ENCODE data around the gene PCSK2. TPM values are rescaled to one million over a fixed set of nuclear protein-coding genes. Genes with fewer than 3 reads are reported as not detected.

PCSK2 gene
- total and polyA plus RNA-seq, 4 donors: 0.08 to 0.14 (median 0.09) TPM; not detected in 1

DNA sequence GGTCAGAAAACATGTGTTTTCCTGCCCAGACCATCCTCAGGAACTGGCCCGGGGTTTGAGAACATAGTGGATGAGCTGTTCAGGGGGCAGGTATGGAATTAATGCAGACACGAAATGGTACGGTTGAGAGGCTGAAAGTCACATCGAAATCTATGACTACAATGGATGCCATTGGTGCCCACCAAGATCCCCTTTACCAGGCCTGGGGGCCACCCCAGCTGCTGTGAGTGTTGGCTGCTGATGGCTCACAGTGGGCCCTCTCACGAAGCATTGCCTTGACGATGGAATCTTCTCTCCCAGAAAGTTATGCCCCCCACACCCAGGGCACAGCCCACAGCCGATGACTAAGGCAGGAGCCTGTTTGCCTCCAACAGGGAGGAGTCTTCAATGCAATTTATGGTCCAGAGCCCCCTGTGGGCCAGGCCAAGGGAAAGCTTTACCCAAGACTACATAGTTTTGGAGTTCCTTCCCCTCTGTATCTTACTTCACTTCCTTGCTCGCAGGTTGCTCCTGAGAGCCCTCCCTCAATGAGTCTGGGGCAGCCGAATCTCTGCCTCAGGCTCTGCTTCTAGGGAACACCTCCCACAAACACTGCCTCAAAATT, 211.7 kb downstream of the PCSK2 start:
- no peak for DNase-seq (ENCODE audit: low spot score)
- Histone ChIP-seq H3K27ac (ENCODE audit: low read depth in 1 of 2, low read length in 2 of 2) (no peak overlapping the region), H3K4me1 (ENCODE audit: control insufficient read depth in 4 of 4, insufficient read depth in 4 of 4, low read length in 3 of 4) (no peaks in the 10 kb centered on the region), H3K36me3 (ENCODE audit: control insufficient read depth in 4 of 4, insufficient read depth in 3 of 4, low read depth in 1 of 4, low read length in 3 of 4) (no peaks in the 10 kb centered on the region), H3K27me3 (ENCODE audit: control insufficient read depth in 4 of 4, insufficient read depth in 4 of 4, low read length in 3 of 4) (peaks cover 0 to 11% (median 4%) of the 10 kb centered on the region in 4 donors), H3K4me3 (ENCODE audit: low read depth in 1 of 3, low read length in 3 of 3) (no peak overlapping the region), H3K9me3 (ENCODE audit: control insufficient read depth in 4 of 4, low read length in 3 of 4) (peaks cover 0 to 2% (median 0%) of the 10 kb centered on the region in 4 donors), H3K9ac (ENCODE audit: low read depth in 1 of 2, low read length in 2 of 2) (no peak overlapping the region)
- WGBS: 78% methylated on average over 9 of the region's 9 CpGs
- TF ChIP-seq SP1 (IDR thresholded peaks at IDR 0.05): no peak

DNA sequence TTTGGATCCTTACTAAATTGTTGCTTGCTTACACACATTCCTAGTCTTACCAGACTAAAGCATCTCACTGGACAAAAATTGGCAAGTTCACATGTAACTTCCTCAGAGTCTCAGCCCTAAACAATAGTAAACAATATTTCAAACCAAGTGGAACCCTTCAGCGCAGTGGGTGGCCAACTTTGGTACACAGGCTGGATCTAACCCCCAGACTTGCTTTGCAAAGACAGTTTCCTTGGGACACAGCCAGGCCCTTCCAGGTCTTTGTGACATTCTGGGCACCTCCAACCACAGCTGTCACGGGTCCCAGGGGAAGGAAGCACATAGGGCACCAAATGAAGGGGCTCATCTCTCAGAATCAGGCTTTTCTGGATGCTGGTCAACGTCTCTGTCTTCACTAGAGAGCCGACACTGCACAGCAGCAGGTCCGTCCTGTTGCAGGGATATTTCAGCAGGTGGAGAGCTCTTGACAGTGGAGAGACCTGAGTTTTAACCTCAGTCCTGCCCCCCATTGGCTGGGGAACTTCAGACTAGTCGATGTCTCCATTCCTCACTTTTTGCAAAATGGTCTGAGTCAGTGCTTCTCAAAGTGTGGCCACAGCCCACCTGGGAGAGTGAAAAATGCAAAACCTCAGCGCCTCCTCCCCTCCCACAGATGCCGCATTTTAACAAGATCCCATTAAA, 212.9 kb downstream of the PCSK2 start:
- H3K9me3 ChIP-seq (ENCODE audit: control insufficient read depth in 4 of 4, low read length in 3 of 4): peaks cover 0 to 2% (median 0%) of the 10 kb centered on the region in 4 donors
- no peak overlapping the region for H3K27ac ChIP-seq (ENCODE audit: low read depth in 1 of 2, low read length in 2 of 2)
- no peak overlapping the region for H3K4me3 ChIP-seq (ENCODE audit: low read depth in 1 of 3, low read length in 3 of 3)
- TF ChIP-seq TAF1 (conservative IDR thresholded peaks at IDR 0.05) (no peak), GABPA (IDR thresholded peaks at IDR 0.05 in 1 of 2, conservative IDR thresholded peaks at IDR 0.05 in 1 of 2) (no peak), HNF4G (IDR thresholded peaks at IDR 0.05) (no peak), HNF4A (conservative IDR thresholded peaks at IDR 0.05) (no peak), RXRA (IDR thresholded peaks at IDR 0.05) (no peak), NR2F2 (IDR thresholded peaks at IDR 0.05) (no peak), RAD21 (IDR thresholded peaks at IDR 0.05) (no peak), SP1 (IDR thresholded peaks at IDR 0.05) (no peak), FOXA1 (IDR thresholded peaks at IDR 0.05) (no peak), FOXA2 (IDR thresholded peaks at IDR 0.05) (no peak), JUND (IDR thresholded peaks at IDR 0.05) (no peak), EGR1 (IDR thresholded peaks at IDR 0.05; ENCODE audit: low read depth in 2 of 2) (no peak), YY1 (IDR thresholded peaks at IDR 0.05) (no peak)
- TF ChIP-seq, protein P1, sequence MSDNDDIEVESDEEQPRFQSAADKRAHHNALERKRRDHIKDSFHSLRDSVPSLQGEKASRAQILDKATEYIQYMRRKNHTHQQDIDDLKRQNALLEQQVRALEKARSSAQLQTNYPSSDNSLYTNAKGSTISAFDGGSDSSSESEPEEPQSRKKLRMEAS (IDR thresholded peaks at IDR 0.05): no peak
- TF ChIP-seq, protein P2, sequence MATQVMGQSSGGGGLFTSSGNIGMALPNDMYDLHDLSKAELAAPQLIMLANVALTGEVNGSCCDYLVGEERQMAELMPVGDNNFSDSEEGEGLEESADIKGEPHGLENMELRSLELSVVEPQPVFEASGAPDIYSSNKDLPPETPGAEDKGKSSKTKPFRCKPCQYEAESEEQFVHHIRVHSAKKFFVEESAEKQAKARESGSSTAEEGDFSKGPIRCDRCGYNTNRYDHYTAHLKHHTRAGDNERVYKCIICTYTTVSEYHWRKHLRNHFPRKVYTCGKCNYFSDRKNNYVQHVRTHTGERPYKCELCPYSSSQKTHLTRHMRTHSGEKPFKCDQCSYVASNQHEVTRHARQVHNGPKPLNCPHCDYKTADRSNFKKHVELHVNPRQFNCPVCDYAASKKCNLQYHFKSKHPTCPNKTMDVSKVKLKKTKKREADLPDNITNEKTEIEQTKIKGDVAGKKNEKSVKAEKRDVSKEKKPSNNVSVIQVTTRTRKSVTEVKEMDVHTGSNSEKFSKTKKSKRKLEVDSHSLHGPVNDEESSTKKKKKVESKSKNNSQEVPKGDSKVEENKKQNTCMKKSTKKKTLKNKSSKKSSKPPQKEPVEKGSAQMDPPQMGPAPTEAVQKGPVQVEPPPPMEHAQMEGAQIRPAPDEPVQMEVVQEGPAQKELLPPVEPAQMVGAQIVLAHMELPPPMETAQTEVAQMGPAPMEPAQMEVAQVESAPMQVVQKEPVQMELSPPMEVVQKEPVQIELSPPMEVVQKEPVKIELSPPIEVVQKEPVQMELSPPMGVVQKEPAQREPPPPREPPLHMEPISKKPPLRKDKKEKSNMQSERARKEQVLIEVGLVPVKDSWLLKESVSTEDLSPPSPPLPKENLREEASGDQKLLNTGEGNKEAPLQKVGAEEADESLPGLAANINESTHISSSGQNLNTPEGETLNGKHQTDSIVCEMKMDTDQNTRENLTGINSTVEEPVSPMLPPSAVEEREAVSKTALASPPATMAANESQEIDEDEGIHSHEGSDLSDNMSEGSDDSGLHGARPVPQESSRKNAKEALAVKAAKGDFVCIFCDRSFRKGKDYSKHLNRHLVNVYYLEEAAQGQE (IDR thresholded peaks at IDR 0.05): no peak
- TF ChIP-seq, protein P3, sequence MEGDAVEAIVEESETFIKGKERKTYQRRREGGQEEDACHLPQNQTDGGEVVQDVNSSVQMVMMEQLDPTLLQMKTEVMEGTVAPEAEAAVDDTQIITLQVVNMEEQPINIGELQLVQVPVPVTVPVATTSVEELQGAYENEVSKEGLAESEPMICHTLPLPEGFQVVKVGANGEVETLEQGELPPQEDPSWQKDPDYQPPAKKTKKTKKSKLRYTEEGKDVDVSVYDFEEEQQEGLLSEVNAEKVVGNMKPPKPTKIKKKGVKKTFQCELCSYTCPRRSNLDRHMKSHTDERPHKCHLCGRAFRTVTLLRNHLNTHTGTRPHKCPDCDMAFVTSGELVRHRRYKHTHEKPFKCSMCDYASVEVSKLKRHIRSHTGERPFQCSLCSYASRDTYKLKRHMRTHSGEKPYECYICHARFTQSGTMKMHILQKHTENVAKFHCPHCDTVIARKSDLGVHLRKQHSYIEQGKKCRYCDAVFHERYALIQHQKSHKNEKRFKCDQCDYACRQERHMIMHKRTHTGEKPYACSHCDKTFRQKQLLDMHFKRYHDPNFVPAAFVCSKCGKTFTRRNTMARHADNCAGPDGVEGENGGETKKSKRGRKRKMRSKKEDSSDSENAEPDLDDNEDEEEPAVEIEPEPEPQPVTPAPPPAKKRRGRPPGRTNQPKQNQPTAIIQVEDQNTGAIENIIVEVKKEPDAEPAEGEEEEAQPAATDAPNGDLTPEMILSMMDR (IDR thresholded peaks at IDR 0.05; ENCODE audit: low read depth, low read length, missing input control): no peak
- TF ChIP-seq, protein P4, sequence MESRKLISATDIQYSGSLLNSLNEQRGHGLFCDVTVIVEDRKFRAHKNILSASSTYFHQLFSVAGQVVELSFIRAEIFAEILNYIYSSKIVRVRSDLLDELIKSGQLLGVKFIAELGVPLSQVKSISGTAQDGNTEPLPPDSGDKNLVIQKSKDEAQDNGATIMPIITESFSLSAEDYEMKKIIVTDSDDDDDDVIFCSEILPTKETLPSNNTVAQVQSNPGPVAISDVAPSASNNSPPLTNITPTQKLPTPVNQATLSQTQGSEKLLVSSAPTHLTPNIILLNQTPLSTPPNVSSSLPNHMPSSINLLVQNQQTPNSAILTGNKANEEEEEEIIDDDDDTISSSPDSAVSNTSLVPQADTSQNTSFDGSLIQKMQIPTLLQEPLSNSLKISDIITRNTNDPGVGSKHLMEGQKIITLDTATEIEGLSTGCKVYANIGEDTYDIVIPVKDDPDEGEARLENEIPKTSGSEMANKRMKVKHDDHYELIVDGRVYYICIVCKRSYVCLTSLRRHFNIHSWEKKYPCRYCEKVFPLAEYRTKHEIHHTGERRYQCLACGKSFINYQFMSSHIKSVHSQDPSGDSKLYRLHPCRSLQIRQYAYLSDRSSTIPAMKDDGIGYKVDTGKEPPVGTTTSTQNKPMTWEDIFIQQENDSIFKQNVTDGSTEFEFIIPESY (IDR thresholded peaks at IDR 0.05): no peak
- TF ChIP-seq, protein P5, sequence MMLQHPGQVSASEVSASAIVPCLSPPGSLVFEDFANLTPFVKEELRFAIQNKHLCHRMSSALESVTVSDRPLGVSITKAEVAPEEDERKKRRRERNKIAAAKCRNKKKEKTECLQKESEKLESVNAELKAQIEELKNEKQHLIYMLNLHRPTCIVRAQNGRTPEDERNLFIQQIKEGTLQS (IDR thresholded peaks at IDR 0.05): no peak
- no peak for DNase-seq (ENCODE audit: low spot score)
- WGBS: 70% methylated on average over 8 of the region's 8 CpGs
- H3K27me3 ChIP-seq (ENCODE audit: control insufficient read depth in 4 of 4, insufficient read depth in 4 of 4, low read length in 3 of 4): peaks cover 0 to 6% (median 4%) of the 10 kb centered on the region in 4 donors
- H3K4me1 ChIP-seq (ENCODE audit: control insufficient read depth in 4 of 4, insufficient read depth in 4 of 4, low read length in 3 of 4): no peaks in the 10 kb centered on the region
- H3K9ac ChIP-seq (ENCODE audit: low read depth in 1 of 2, low read length in 2 of 2): no peak overlapping the region
- H3K36me3 ChIP-seq (ENCODE audit: control insufficient read depth in 4 of 4, insufficient read depth in 3 of 4, low read depth in 1 of 4, low read length in 3 of 4): no peaks in the 10 kb centered on the region

Data from liver (tissue), 9 donors.